Stimulated activated CD4-positive, alpha-beta T cell treated with anti-CD3 and anti-CD28 coated beads, Interleukin-15, amount 100 ng/mL, for 48 hours (primary cell): ENCODE measurements around the gene TIMM13.

Experiments
- DNase-seq, 2 donors: peaks; one replicate each; pipeline ENCODE4 v3.0.0-alpha.2; 2020; ENCODE audit warnings: low read depth in 2 of 2

The TIMM13 gene

DNA sequence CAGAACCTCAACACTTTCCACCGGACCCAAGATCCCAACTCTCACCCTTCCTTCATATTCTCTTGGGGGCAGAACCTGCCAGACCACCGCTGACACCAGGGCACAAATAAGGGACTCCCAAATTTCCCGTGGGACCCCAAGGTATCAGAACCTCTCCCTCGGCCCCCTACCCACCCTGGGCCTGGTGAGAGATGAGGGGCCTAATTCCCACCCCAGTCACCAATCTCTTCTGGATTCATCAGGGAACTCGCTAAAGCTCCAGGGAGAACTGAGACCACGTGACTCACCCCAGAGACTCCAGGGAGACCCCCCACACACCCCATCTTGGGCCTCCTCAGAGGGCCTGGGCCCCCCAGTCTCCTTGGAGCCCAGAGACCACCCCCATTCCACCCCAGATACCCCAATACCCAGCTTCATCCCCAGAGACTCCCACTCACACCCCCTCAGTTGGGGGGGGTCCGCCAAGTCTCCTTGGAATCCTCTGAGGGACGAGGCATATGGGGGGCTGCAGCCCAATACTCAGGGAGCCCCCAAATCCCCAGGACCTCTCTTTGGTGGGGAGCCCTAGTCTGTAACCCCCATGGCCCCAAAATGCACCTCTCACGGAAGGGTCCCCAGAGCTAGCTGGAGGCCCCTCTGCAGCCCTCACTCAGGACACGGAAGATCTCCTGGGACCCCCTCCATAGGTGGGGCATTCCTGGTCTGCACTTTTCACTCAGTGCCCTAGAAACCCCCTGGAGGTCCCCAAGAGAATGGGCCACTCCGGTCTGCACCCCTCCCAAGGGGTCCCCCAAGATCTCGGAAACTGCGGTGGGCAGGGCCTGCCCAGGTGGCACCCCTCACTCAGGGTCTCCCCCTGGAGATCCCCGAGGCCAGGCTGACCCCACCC is 27.8 kb upstream of the TIMM13 start:
- DNase-seq, result no peak

DNA sequence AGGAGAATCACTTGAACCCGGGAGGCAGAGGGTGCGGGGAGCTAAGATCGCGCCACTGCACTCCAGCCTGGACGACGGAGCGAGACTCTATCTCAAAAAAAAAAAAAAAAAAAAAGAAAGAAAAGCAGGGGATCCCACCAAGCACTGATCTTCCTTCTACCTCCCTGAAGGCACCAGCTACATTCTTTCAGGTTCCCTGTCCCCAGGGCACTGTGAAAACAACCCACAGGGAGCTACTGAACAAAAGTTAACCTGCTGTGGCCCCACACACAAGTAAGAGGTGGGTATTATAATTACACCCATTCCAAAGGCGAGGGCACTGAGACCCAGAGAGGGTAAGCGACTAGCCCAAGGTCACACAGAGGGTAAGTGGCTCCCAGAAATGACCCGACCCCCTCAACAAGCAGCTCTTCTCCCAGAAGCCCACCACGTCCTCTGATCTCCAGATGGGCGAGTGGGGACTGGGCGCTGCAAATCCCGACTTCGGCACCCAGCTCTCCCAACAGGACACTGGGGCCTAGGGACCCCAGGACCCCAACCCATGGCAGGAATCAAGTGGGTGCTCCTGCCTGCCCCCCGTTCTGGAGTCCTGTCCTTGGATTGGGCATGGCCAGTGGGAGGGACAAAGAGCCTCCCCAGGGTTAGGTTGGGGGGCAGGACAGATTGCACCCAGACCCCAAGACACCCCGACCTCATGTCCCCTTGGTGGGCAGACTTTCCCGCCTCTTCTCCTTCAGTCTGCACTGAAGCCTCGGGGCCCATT is 27.0 kb upstream of the TIMM13 start:
- DNase-seq, result no peak

DNA sequence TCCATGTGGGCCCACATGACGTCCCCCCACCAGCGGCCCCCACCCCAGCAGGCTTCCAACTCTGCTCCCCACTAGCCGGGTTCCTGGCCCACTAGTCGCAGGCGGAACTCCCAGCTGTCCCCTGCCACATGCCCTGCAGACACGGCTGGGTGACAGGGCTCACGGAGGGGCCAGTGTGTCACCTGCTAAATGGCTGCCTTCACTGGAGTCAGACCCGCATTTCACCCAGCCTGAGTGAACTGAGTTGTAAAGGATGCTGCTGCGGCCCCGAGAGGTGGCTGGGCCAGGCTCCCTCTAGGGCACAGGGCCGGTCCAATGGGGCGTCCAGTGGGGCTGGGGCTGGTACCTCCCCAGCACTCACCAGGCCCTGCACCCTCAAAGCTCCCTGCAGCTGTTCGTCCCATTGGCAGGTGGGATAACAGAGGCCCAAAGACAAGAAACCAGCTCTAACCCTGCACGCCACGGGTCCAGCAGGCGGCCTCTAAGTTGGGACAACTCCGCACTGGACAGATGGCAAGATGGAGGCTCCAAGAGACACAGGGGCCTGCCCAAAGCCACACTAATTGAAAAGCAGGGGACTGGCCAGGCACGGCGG is 26.1 kb upstream of the TIMM13 start:
- no peak for DNase-seq

DNA sequence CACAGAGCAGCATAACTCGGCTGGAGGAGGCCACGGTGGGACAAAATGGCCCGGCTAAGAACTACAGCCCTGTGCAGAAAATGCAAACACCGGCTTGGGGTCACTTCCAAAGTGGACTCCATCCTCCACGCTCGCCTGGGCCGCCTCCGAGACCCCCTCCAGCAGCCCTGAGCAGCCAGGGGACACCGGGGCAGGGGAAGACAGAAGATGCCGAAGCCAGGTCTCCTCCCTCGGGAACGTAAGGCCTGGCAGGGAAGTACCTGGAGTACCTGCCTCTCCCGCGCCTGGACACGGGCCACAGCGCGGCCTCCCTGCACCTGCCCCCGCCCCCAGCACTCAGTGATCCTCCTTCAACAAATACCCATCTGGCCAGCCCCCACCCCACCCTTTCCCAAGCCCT is 24.4 kb upstream of the TIMM13 start:
- no peak for DNase-seq

DNA sequence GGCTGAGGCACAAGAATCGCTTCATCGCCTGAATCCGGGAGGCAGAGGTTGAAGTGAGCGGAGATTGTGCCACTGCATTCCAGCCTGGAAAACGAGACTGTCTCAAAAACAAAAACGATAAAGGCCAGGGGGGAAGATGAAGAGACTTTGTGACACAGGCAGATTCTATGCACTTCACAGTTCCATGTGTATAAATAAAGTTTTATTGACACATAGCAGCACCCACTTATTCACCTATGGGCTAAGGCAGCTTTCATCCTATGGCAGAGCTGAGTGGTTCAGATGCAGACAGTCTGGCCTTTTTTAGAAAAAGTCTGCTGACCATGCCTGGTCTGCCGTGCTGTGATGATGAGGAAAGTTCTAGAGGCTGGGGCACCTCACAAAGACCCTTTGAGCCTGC is 23.8 kb upstream of the TIMM13 start:
- no peak for DNase-seq

DNA sequence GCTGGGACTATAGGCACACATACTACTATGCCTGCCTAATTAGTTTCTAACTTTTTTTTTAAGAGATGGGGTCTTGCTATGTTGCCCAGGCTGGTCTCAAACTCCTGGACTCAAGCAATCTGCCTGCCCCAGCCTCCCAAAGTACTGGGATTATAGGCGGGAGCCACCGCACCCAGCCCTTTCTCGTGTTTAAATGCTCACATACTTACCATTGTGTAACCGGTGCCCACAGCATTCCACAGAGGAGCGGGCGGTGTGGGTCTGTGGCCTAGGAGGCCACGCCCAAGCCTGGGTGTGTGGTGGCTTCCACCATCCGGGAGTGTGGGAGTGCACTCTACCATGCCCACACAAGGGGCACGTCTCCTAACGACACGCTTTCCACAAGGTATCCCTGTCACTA is 21.6 kb upstream of the TIMM13 start:
- DNase-seq, result no peak

DNA sequence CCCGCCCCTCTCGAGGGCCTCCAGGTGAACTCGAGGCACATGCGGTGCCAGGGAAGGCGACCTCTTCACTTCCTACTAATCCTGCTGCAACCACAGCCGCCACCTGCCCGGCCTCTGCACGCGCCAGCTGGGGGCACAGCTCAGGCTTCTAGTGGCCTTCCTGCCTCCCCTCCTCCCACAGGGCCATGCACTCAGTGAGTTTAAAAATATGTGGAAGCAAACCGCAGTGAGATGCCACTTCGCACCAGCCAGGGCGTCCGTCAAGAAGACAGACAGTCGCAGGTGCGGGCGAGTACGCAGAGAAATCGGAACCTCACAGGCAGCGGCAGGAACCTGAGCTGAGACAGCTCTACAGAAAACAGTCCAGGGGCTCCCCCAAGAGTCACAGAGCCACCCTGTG is 19.0 kb upstream of the TIMM13 start:
- DNase-seq, result no peak

DNA sequence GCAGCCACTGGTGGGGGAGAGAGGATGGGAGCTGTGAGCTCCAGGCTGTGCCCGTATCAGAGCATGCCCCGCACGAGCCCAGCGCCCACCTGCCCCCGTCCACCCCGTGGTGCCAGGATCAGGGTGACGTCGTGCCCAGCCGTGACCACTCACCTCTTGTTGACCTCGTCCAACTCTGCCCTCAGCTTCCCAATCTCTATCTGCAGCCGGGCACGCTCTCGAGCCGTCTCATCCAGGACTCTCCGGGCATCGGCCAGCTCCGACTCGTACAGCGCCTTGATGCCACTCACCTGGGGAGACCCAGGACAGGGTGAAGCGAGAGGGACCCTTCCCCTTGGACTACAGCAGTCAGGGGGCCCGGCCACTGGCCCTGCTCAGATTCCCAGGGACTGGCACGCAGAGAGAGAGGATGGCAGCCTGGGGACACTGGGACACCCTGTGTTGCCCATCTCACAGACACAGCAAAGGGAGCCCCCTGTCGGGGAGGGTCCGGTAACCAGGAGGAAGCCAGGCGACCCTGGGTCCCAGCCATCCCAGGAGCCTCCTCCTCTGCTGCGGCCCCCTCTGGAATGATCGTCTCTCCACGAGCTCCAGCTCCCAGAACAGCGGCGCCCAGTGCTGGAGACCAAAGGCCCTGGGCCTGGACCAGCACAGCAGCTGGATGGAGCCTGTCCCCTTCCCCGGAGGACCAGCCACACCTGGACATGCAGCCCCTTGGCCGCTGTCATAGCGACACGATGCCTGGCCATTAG is 17.0 kb upstream of the TIMM13 start:
- no peak for DNase-seq

DNA sequence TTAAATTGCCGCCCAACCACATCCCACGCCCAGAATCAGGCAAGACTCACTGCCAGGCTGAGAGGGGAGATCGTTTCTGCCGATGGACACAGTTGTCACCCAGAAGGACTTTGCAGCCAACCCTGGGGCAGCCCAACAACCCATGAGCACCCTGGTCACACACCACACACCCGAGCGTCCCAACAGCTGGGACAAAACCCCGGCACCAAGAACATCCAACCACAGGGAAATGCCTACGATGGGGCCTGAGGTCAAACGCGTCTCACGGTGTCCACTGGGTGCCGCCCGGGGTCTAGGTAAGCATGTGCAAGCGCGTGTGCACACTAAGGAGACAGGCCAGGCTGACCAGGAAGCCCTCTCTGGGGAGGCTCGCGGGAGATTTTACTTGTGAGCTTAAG is 16.4 kb upstream of the TIMM13 start:
- no peak for DNase-seq

DNA sequence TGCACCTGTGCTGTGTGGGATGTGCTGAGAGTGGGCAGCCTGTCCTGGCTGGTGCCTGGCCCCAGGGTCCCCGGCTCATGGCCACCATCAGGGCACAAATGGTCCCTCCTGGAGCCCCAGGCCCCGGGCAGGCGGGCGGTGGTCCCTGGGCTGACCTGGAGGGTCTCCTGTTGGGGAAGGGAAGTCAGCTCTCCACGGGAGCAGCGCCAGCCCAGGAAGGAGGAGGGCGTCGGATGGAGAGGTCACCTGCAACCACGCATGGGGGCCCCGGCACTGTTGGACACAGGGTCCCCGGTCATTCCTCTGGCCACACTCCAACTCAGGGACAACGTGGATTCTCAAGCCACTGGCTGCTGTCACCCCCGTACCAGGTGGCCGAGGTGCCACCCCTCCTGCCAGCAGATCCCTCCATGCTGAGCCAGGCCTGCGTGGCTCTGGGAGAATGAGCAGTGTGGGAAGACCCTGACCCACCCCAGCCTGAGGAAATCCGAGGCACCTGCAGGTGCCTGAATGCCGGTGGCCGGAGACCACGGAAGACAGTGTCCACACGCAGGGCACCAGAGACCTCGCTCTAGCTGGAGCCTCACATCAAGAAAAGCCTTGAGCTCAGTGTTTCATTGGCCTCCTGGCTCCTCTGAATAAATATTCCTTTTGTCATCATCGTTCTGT is 15.9 kb upstream of the TIMM13 start:
- no peak for DNase-seq

DNA sequence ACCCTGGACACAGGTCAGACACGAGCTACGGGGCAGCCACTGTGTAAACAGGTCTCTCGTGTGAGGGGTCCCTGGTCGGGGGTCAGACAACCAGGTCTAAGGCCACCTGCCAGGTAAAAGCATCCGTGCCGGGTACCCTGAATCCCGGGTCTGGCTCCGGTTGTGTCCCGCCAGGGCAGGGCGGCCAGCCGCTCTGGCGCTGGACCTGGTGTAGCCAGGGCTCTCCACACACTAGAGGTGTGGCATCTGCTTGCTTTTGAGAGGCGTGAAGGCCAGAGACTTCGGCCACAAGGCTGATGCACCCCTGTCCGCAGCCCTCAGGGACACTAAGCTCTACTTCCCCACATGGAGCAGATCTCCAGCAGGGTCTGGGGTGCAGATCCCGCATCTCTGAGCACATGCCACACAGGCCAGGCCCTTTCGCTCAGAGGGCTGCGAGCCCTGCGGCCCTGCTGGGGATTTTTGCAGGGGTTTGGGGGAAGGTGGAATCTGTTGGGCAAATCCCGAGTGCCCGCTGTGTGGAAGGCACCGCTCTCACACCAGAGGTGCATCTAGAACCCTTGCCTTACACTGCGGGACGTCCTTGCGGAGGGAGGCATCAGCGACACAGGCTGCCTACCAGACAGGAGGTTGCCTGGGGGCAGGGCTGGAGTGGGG is 13.8 kb upstream of the TIMM13 start:
- no peak for DNase-seq

DNA sequence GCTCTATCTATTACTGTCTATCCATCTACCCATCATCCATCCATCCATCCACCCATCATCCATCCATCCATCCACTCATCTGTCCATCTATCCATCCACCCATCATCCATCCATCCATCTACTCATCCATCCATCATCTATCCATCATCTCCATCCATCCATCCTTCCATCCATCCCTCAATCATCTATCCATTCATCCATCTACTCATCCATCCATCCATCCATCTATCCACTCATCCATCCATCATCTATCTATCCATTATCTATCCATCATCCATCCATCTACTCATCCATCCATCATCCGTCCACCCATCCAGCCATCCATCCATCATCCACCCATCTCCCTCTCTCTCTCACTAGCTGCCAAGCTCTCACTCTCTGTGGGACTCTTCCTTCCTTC is 13.1 kb upstream of the TIMM13 start:
- DNase-seq, result no peak

DNA sequence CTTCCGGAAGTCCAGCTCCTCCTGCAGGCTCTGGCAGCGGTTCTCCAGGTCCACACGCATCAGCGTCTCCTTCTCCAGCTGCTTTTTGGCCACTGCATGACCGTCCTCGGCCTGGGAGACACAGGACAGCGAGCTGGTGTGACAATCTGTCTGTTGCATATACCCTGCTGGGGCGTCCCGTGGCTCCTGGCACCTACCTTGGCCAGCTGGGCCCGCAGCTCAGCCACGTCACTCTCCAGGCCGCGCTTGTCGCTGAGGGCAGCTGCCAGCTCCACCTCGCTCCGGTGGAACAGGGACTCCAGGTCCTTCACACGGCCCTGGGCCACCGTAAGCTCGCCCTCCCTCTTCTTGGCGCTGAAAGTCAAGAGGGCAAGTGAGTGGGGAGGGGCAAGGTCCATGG is 10.8 kb upstream of the TIMM13 start:
- no peak for DNase-seq

DNA sequence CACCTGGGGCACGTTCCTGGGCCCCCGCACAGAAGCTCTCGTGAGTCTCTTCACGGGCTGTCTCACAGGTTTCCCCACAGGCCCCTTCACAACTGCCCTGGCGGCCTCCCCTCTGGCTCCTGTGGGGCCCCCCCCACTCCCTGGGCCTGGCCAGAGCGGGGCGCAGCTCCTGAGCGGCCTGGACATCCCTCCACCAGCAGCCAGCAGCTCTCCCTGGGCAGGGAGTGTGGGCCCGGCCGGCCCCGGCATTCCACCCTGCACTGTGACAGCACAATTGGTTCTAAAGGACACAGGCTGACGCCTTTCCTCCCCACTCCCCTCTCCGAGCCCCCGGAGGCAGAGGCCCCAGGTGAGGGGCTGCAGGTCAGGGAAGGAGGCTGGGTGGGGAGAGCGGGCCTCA is 9.5 kb upstream of the TIMM13 start:
- no peak for DNase-seq

DNA sequence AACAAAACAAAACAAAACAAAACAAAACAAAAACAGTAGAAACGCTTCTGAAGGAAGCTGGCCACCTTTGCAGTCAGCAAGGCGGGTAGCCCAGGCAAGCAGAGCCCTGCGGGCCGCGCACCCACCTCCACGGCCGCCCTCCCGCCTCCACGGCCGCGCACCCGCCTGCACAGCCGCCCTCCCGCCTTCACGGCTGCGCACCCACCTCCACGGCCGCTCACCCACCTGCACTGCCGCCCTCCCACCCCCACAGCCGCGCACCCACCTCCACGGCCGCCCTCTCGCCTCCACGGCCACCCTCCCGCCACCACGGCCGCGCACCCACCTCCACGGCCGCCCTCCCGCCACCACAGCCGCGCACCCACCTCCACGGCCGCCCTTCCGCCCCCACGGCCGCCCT is 9.0 kb upstream of the TIMM13 start:
- DNase-seq, result no peak

DNA sequence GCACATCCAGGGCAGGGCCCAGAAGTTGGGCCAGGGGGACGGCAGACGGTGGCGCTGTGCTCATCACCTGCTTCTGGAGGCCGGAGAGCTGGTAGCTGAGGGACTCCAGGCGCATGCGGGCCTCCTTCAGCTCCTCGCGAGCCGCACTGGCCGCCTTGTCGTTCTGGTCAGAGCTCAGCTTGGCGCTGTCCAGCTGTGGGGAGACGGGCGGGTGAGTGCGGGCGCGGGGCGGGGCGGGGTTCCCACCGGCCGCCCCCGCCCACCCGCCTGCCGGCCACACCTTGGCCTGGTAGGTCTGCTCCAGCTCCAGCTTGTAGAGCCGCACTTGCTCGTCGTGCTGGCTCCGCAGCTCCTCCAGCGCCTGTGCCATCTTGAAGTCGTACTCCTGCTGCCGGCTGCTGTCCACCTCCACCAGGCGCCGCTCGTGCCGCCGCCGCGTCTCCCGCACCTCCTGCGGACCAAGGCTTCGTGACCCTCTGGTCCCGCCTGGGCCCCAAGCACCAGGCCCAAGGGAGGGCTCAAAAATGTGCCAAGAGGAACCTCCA is 7.4 kb upstream of the TIMM13 start:
- no peak for DNase-seq

DNA sequence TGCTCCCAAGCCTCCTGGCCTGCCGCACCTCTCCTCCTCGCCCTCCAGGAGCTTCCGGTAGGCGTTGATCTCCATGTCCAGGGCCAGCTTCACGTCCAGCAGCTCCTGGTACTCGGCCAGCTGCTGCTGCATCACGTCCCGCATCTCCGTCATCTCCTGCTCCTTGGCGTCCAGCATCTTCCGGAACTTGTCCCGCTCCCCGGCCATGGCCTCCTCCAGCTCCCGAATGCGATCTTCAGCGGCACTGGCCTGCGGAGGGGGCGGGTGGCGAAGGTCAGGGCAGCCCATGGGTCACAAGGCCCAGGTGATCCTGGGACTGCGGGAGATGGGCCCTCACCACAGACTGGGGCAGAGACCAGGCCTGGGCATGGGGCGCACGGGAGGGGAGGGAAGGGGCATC is 6.9 kb upstream of the TIMM13 start:
- no peak for DNase-seq

DNA sequence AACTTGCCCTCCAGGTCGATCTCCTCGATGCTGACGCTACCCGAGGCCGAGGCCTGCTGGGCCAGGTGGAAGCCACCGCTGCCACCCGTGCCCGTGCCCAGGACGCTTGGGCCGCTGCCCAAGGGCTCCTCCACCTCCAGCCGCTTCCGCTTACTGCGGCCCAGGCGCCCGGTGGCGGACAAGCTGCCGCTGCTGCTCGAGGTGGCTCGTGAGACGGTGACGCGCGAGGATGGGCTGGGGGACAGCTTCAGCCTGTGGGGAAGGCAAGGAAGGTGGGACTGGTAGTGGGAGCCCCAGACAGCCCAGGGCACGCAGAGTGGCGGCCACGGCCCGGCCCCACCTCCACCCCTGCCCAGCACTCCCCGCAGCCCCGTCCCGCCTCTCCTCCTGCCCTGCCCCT is 6.5 kb upstream of the TIMM13 start:
- DNase-seq, result no peak

DNA sequence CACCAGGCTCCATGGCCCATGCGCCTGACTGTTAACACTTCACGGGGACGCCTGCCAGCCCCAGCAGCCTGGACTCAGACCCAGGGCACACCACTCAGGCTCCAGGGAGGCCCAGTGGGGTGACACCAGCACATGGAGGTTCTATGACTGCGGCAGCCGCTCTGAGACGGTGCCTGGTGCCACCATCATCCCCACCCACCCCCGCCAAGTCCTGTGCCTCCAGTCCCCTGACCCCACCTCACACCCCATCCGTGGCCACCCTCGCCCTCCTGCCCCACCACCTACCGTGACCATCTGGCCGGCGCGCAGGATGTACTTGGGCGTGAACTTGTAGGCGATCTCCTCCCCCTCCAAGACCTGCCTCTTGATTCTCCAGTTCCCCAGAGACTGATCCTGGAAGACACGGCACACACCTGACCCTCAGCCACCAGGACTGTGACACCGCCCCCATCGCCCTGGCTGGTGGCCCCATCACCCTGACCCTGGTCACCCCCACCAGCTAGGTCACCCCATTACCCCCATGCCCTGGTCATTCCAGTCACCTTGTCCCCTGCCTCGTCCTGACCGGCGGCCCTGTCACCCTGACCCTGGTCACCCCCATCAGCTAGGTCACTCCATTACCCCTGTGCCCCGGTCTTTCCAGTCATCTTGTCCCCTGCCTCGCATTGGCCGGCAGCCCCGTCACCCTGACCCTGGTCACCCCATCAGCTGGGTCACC is 4.9 kb upstream of the TIMM13 start:
- DNase-seq, result no peak
